H1 (cell line): ENCODE measurements around the gene BBS2. TPM values are rescaled to one million over a fixed set of nuclear protein-coding genes. Genes with fewer than 3 reads are reported as not detected.

ENCODE experiments used
- BACH1 ChIP-seq: IDR thresholded peaks from 2 replicates; pipeline ENCODE4 v1.6.1; 2012; ENCODE audit warnings: low read length, improper control_type of control experiment
- GTF2F1 ChIP-seq: IDR thresholded peaks from 2 replicates; pipeline ENCODE4 v1.6.1; 2012; ENCODE audit warnings: low read depth, low read length, improper control_type of control experiment, borderline replicate concordance
- MAFK ChIP-seq: IDR thresholded peaks from 2 replicates; pipeline ENCODE4 v1.6.1; 2012; ENCODE audit warnings: low read depth, mild to moderate bottlenecking, improper control_type of control experiment, low read length
- MAX ChIP-seq: IDR thresholded peaks from 2 replicates; pipeline ENCODE4 v1.6.1; 2012; ENCODE audit warnings: inconsistent platforms
- SP4 ChIP-seq: IDR thresholded peaks from 2 replicates; pipeline ENCODE4 v1.6.1; 2012; ENCODE audit warnings: low read length, inconsistent platforms
- polyA plus RNA-seq, 7 experiments: library from polyadenylated mRNA; depleted of rRNA in 3 of 7; stranded (reverse) in 5 of 7; unstranded in 2 of 7; fragments of >200 nt in 5 of 7; fragments of 200-250 nt in 2 of 7; gene quantifications; 1 replicate in 5 of 7; 2 replicates in 1 of 7; 4 replicates in 1 of 7; pipeline versions ENCODE4 v1.2.1 to v1.2.3, GENCODE V29; 2011 to 2013; ENCODE audit warnings: missing spikeins in 2 of 7, mixed read lengths in 2 of 7
- total RNA-seq: library from RNA; stranded (reverse); fragmentation: NEBNext Ultra II Directional; extraction: Animal tissue kit (Norgen Biotek cat#: 25700); gene quantifications from 2 replicates; pipeline ENCODE4 v1.2.1, GENCODE V29; 2021

Gene BBS2
- total and polyA plus RNA-seq, 2 of the 8 experiments (the other 6 are each of a cell fraction or from before 2014, with no cell fraction given), result 12.3 to 15.1 TPM

DNA sequence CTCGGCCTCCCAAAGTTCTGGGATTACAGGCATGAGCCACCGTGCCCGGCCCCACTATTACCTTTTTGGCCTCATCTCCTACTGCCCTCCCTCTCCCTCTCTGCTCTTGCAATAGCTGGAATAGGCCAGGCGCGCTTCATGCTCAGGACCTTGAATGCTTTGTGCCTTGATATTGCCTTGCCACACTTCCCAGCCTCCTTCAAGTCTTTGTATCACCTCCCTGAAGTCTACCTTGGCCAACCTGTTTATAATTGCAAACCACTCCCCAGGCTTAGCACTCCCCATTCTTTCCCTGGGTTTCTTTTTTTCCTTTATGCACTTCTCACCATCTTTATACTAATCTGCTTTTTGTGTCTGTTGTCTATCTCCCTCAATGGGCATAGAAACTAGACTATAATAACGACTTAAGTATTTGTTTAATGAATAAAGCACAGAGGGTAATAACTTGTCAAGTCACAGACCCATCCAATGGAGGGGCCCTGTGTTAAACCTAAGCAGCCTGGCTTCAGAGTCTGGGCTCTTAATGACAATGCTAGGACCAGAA, 61.8 kb downstream of the BBS2 start (continued):
- TF ChIP-seq BACH1 (no peak), MAFK (no peak), SP4 (no peak), MAX (no peak), GTF2F1 (no peak)
